NCI-H226 (cell line): Measurements from ENCODE around the gene PRTG.
"Not testable (repeated sequence)": the region's sequence is repeated elsewhere in the genome, so short reads cannot be mapped to it uniquely, and the experiment has no call there.

ENCODE experiments used
- DNase-seq: peaks from one replicate; pipeline ENCODE4 v3.0.0-alpha.2; 2015

PRTG gene

DNA sequence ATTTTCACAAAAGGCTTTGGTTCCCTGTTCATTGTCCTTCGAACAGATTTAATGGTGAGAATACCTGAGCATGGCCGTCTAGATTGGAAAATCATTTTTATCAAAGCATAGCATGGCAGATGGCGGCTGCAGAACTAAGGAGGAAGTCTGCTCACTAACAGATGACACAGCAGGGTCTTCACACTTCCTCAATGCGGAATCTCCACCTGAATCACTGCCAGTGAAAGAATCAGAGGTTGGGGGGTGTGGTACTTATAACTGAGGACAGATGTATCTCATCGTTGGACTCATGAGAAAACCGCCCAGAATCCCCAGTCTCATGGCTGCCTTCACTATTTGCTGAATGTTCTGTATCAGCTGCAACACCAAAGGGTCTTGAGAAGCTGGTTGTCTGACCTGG is 123.2 kb downstream of the PRTG start:
- DNase-seq = no peak

DNA sequence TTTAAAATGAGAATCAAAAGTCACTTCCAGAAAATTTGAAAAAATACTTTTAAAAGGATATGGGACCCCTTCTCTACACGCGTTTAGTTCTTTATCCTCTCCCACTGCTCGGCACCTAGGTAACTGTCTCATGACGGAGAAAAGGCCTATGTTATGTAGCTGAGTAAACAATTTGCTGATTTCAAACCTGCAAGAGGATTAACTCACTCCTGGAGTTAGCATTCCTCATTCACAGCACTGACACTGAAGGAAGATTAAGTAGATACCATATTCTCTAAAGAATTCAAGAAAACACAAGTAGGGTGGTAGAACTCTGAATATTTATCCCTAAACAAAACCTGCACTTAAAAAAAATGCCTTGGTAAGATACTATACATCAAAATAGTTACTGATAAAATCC is 124.6 kb downstream of the PRTG start:
- DNase-seq = no peak

DNA sequence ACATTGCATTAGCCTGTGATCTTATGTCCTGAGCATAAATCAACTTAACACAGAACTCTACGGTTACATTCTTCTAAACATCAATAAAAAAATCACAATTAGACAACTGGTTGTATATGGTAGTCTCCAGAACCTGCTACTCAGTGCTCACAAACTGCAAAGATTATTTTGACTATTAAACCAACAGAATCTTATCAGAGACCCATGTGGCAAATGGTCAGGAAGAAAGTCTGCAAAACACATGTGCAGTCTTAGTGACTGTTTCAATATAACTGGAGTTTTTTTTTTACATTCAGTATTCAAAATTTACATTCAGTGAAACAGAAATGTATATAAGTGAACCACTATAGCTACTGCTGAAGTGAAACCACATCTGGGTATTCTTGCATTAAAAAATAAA is 127.5 kb downstream of the PRTG start:
- no peak for DNase-seq

DNA sequence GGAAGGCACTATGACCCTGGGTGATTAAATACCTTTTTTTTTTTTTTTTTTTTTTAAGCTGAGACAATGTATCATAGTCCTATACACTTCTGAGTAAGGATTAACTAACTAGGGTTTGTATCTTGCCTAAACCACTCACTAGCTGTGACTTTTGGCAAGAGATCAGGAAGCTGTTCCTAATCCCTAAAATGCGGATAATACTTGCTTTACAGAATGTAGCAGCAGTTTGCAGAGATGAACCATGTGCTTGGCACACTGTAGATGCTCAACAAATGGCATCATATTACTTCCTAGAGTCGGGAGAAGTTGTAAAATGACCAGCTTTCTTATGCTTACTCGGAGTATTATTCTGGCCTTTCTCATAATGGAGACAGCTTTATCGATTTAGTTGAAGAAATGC is 129.2 kb downstream of the PRTG start:
- DNase-seq = no peak

DNA sequence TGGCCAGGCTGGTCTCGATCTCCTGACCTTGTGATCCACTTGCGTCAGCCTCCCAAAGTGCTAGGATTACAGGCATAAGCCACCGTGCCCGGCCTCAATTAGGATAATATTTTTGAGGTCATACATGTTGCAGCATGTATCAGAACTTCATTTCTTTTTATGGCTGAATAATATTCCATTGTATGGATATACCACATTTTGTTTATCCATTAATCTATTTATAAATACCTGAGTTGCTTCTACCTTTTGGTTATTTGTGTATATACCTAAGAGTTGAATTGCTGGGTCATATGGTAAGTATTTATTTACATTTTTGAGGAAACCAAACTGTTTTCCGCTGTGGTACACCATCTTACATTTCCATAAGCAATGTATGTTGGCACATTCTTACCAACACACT is 136.7 kb downstream of the PRTG start:
- no peak for DNase-seq

DNA sequence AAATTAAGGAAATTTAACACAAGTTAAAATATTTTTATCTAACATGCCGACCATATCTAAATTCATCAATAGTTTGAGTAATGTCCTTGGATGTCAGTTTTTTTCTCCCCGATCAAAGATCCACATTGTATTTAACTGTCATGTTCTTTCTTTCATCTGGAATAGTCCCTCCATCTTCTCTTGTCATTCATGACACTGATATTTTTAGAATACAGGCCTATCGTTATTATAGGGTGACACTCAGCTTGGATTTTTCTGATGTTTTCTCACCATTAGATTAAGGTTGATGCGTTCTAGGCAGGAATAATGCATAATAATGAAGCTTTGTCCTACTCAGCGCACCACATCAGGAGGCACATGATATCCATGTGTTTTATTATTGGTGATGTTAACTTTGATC is 141.6 kb downstream of the PRTG start:
- no peak for DNase-seq

DNA sequence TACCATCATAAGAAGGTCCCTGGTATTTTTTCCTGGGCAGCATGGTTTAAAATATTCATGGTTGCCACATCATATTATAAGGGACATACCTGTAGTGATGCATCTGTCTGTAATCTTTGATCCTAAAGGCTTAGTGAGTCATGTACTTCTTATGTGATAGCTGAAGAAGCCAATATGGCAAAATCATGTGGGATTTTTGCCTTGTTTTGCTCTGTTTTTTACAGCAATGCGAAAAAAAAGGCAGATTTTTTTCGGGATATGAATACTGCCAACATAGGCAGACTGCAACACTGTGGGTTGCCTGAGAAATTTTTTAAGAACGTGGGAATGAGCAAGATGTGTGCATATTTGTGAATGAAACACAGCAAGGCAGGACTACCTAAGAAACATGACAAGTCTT is 143.5 kb downstream of the PRTG start:
- DNase-seq = no peak

DNA sequence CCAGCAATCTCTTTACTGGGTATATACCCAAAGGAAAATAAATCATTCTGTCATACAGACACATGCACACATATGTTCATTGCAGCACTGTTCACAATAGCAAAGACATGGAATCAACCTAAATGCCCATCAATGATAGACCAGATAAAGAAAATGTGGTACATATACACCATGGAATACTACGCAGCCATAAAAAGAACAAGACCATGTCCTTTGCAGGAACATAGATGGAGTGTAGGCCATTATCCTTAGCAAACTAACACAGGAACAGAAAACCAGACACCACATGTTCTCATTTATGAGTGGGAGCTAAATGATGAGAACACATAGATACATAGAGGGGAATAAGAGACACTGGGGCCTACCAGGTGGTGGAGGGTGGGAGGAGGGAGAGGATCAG is 149.9 kb downstream of the PRTG start:
- DNase-seq = not testable (repeated sequence)

DNA sequence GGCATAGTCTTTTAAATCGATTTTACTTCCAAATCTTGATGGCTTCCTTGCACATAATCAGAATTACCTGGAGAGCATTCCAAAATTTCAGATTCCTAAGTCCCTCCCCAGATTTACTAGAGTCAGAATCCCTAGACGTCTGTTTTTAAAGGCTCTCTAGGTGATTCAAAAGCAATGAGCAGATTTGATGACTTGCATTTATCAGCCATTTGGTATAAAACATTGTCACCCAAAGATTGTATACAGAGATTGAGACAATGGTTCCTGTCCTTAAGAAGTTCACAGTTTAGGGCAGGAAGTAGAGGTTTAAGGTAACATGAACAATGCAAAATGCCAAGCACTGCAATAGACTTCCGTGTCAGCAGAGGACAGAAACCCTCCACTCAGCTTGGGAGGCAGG is 152.2 kb downstream of the PRTG start:
- DNase-seq = no peak

DNA sequence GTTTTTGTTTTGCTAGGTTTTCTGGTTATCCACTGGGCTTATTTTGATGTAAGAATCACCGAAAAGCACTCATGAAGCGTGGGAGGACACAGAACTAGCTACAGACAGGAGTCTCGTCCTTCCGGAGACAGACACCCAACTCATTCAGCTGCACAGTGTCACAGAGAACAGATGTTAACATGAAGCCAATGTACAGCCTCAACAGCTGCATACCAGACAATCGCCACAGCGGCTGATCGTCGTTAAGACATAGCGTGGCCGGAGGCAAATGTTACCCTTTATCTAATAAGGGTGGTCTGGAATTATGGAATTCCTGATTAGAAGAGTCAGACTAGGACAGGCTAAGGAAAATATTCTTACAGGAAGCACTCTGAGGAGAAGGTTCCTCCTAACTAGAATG is 153.7 kb downstream of the PRTG start:
- no peak for DNase-seq

DNA sequence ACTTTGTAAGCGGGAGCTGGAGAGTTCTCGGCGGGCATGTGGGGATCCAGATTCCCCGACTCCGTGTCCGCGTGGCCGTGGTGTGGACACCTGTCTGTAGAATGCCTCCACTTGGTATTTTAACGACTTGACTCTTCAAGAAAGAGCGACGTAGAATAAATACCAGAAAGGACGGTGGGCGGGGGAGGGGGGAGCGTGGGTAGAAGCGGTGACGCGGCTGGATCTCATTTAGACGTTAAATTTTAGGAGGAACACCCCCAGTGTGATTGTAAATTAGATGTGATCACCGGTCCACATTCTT is 154.2 kb downstream of the PRTG start:
- no peak for DNase-seq

DNA sequence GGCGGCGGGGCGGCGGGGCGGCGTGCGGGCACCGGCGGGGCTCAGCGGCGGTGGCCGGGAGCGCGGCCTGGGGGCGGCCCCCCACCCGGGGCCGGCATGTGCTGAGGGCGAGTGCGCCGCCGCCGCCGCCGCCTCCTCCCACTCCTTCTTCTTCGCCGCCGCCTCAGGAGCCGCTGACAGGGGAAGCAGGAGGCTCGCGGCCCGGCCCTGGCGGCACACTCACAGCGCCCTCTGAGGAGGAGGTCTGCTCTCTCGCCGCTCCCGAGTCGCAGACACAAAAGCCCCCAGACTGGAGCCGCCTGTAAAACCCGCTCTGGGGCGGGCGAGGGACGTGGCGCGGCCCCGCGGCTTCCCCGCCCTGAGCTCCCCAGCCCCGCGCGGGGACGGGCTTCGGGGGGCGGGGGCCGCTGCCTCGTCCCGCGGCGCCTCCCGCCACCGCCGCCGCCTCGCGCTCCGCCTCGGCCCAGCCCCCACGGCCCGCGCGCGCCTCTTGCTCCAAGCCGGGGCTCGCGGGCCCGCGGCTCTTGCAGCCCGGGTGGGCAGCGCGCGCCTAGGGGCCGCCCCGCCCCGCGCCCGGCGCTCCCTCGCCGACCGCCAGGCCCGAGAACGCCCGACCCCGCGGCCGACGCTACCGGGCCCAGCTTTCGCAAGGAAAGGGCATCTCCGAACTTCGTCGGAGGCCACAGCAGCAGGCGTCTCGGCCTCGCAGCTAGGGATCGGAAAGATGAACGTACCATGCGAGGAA is 154.7 kb downstream of the PRTG start, which contains the start of gene PYGO1:
PYGO1 (minus strand) TSS at position 276 of the 745 bp plus-strand sequence. CDS start 462 bp downstream, outside the sequence.
- peak; percentile 39 for DNase-seq

DNA sequence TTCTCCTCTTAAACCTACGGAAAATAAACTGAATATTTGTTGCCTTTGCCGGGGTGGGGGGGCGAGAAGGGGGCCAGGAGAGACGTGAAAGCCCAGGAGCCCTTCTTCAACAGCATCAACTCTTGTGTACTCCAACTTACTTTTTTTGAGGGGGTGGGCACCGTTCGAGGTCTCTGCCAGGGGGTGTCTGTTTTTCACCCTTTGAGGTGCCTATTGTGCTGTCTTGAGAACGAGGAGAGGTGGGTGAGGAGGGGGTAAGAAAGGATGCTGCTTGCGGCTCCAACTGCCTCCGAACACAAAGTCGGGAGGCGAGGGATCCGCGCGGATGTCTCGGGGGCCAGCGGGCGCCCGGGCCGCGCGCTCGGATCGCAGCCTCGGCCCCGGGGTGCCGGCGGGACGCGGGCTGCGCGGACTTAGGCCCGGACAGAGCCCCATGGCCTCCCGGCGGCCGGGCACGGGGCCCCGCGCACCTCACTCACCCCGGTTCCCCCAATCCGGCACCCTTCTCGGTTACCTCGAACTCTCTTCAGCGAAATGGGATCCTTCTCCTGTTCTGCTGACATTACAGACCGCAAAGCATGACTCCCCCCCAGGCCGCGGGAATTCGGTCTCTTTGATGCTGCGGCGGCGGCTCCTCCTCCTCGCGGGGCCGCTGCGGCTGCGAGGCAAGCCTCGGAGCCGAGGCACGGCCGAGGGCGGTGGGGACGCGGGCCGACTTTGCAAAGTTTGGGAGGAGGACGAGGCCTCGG is 155.5 kb downstream of the PRTG start:
- peak; percentile 6 for DNase-seq

DNA sequence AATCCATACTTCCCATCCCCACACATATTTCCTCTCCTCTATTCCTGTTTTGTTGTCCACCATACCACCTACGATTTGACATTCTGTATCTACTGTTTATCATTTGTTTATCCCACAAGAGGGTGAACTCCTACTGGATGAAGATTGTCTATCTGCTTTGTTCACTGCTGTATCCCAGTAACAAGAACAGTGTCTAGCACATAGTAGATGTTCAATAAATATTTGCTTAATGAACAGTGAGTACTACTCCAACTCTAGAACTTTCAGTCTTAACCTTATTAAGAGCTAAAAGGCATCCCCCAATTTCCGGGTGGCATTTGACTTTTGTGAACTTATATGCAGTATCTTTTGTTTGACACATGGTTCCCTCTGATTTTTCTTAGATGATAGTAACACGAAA is 156.1 kb downstream of the PRTG start:
- DNase-seq = no peak

DNA sequence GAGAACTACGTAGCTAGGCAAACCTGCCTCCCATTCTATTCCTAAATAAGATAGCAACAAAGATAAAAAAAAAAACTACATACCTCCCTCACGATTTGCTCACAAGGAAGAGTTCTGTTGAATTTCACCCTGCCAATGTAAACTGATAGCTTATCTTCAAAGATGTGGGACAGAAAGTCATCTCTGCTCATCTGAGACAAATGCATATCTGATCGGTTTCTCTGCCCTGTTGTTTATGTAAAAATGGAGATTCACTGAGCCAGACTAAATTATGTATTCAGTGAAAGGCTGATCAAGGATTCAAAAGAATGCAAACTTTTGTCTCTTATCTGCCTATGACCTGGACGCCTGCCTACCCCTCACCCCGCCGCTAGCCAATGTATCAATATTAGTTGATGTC is 166.0 kb downstream of the PRTG start:
- DNase-seq = no peak

DNA sequence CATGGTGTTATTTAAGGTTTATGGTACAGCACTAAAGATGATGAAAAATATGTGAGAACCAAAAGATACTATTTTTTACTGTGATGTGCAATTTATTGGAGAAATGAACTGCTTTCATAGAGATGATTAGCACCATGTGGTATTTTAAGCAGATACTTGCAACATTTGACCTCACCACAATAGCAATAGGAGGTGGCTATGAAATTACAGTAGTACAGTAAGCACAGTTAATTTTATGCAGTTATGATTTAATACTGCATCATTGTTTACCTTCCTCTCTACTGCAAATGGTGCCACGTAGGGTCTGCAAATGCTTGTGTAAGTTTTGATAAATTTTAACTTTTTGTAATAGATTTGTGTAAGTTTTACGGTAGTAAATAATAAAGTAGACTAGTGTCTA is 168.9 kb downstream of the PRTG start:
- DNase-seq = no peak

DNA sequence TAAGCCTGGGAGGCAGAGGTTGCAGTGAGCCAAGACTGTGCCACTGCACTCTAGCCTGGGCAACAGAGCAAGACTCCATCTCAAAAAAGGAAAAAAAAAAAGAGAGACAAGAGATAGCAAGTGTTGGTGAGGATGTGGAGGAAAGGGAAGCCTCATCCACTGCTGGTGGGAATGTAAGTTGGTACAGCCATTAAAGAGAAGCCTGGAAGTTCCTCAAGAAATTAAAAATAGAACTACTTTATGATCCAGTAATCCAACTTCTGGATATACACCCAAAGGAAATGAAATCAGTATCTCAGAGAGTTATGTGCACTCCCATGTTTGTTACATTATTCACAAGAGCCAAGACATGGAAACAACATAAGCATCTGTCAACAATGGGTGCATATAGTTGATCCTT is 169.7 kb downstream of the PRTG start:
- DNase-seq = no peak

DNA sequence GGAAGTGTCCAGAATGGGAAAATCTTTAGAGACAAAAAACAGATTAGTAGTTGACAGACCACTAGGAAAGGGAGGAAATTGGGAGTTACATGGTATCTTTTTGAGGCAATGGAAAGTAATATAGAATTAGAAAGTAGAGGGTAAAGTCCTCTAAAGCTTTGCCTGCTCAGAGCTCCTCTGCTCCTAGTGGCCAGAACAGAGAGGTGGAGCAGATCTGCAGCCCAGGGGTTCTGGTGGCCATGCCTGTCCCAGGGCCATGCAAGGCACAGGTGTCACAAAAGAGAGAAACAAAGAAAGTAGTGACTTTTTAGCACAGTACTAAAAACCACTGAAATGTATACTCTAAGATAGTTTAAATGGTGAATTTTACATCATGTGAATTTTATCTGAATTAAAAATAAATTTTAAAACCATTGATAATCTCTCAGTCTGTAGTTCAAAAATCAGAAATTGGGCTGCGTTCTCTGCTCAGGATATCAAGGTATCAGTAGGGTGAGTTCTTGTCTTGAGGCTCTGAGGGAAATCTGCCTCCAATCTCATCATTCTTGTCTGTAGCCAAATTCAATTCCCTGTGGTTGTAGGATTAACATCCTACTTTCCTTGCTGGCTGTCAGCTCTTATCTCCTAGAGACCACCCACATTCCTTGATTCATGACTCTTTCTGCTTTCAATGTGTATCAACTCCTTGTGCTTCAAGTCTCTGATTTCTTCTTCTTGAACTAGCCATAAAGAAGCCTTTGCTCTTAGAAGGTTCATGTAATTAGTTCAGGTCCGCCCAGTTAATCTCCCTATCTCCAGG is 178.4 kb downstream of the PRTG start:
- peak; percentile 13 for DNase-seq

DNA sequence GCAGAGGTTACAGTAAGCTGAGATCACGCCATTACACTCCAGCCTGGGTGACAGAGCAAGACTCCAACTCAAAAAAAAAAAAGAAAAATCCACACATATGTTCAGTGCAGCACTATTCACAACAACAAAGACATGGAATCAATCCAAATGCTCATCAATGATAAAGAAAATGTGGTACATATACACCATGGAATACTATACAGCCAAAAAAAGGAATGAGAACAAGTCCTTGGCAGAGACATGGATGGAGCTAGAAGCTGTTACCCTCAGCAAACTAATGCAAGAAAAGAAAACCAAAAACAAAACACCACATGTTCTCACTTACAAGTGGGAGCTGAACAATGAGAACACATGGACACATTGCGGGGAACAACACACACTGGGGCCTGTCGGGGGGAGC is 180.4 kb downstream of the PRTG start:
- DNase-seq = no peak
